ENCODE data around the gene UFD1. TPM values are rescaled to one million over a fixed set of nuclear protein-coding genes. Genes with fewer than 3 reads are reported as not detected.

The UFD1 gene
- total and polyA plus RNA-seq, 9 of the 15 experiments (the other 6 are each of a cell fraction or from before 2014, with no cell fraction given), result 238 to 645 (median 363) TPM

DNA sequence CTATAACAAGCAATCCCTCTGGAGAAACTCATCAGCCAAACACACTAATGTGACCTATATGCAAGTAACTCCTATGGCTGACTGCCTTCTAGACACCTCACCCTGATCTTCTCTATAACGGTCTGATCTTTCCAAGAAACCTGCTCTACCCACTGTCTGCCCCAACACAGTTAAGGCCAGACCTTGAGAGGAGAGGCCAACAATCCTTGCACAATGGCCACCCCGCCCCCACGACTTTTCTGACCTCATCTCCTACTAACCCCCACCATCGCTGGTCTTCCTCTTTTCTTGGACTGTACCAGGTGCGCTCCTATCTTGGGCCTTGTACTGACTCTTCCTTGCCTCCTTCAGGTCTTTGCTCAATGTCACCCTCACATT lies 59.9 kb downstream of the UFD1 start (continued):
- TF ChIP-seq MAFF (IDR thresholded peaks at IDR 0.05; ENCODE audit: low read length), result no peak
- TF ChIP-seq ZNF764 (CRISPR knock-in tag; IDR thresholded peaks at IDR 0.05; ENCODE audit: low read depth), result 0 out of 2 replicates have a peak, but pooled peaks have one; percentile 22
- TF ChIP-seq ZNF24 (IDR thresholded peaks at IDR 0.05), result peak; percentile 64; the same call in 1 of the 2 replicates
- TF ChIP-seq SIN3A (IDR thresholded peaks at IDR 0.05; ENCODE audit: borderline replicate concordance in 2 of 2, control insufficient read depth in 1 of 2, low read depth in 2 of 2, low read length in 2 of 2), result no peak
- TF ChIP-seq, protein P1, sequence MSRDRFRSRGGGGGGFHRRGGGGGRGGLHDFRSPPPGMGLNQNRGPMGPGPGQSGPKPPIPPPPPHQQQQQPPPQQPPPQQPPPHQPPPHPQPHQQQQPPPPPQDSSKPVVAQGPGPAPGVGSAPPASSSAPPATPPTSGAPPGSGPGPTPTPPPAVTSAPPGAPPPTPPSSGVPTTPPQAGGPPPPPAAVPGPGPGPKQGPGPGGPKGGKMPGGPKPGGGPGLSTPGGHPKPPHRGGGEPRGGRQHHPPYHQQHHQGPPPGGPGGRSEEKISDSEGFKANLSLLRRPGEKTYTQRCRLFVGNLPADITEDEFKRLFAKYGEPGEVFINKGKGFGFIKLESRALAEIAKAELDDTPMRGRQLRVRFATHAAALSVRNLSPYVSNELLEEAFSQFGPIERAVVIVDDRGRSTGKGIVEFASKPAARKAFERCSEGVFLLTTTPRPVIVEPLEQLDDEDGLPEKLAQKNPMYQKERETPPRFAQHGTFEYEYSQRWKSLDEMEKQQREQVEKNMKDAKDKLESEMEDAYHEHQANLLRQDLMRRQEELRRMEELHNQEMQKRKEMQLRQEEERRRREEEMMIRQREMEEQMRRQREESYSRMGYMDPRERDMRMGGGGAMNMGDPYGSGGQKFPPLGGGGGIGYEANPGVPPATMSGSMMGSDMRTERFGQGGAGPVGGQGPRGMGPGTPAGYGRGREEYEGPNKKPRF (IDR thresholded peaks at IDR 0.05; ENCODE audit: low read depth, low read length), result no peak
- TF ChIP-seq RNF2 (IDR thresholded peaks at IDR 0.05), result peak; percentile 83; the same call in 1 of the 2 replicates
- TF ChIP-seq MBD2 (IDR thresholded peaks at IDR 0.05; ENCODE audit: borderline replicate concordance, low read depth), result 0 out of 2 replicates have a peak, but pooled peaks have one; percentile 50
- no peak for TF ChIP-seq MEF2A (IDR thresholded peaks at IDR 0.05; ENCODE audit: control insufficient read depth, low read depth, low read length)
- peak; percentile 25; the same call in 1 of the 2 replicates for TF ChIP-seq ZNF583 (CRISPR knock-in tag; IDR thresholded peaks at IDR 0.05)
- TF ChIP-seq BRCA1 (IDR thresholded peaks at IDR 0.05), result no peak
- TF ChIP-seq BRCA1 (CRISPR knock-in tag; IDR thresholded peaks at IDR 0.05), result no peak
- peak; percentile 28; the same call in 1 of the 2 replicates for TF ChIP-seq PML (IDR thresholded peaks at IDR 0.05; ENCODE audit: low read length)
- TF ChIP-seq PRPF4 (IDR thresholded peaks at IDR 0.05; ENCODE audit: insufficient read depth, low read depth, low read length, poor library complexity, severe bottlenecking), result no peak
- no peak for TF ChIP-seq MCM5 (IDR thresholded peaks at IDR 0.05; ENCODE audit: low read depth)
- no peak for TF ChIP-seq KDM5B (IDR thresholded peaks at IDR 0.05; ENCODE audit: insufficient replicate concordance, low read depth, low read length)
- TF ChIP-seq MTA3 (IDR thresholded peaks at IDR 0.05; ENCODE audit: borderline replicate concordance), result peak; percentile 95
- TF ChIP-seq RERE (CRISPR knock-in tag; IDR thresholded peaks at IDR 0.05; ENCODE audit: borderline replicate concordance), result no peak
- no peak for TF ChIP-seq ZNF76 (CRISPR knock-in tag; IDR thresholded peaks at IDR 0.05; ENCODE audit: borderline replicate concordance)
- TF ChIP-seq ZKSCAN8 (CRISPR knock-in tag; IDR thresholded peaks at IDR 0.05), result 0 out of 2 replicates have a peak, but pooled peaks have one; percentile 48
- TF ChIP-seq ETV5 (CRISPR knock-in tag; IDR thresholded peaks at IDR 0.05; ENCODE audit: low read depth), result no peak
- TF ChIP-seq POLR3A (IDR thresholded peaks at IDR 0.05; ENCODE audit: borderline replicate concordance, extremely low read depth, insufficient read depth, insufficient read length), result no peak
